WTC11 (cell line): ENCODE results near the gene CDH2.

ENCODE experiments used
- AFF4 ChIP-seq: sonication (generic); formaldehyde crosslinking; IDR thresholded peaks from 2 replicates; pipeline ENCODE4 v1.8.1; 2023; ENCODE audit warnings: mild to moderate bottlenecking, missing genetic modification reagents, borderline replicate concordance
- CTCF ChIP-seq: fragments of 200-600 bp; IDR thresholded peaks from 2 replicates; pipeline ENCODE4 v1.8.0; 2022; ENCODE audit warnings: antibody characterized with exemption
- EMX1 ChIP-seq: fragments of 250-450 bp; sonication (Bioruptor Pico); IDR thresholded peaks from 2 replicates; pipeline ENCODE4 v1.8.0; 2021; ENCODE audit warnings: mild to moderate bottlenecking
- IRF1 ChIP-seq: sonication (generic); formaldehyde crosslinking; IDR thresholded peaks from 2 replicates; pipeline ENCODE4 v1.8.0; 2023; ENCODE audit warnings: missing genetic modification reagents
- NR2C2 ChIP-seq: sonication (generic); formaldehyde crosslinking; IDR thresholded peaks from 2 replicates; pipeline ENCODE4 v1.8.0; 2022; ENCODE audit warnings: mild to moderate bottlenecking, missing genetic modification reagents
- PRDM15 ChIP-seq: sonication (generic); formaldehyde crosslinking; IDR thresholded peaks from 2 replicates; pipeline ENCODE4 v1.8.0; 2022; ENCODE audit warnings: missing genetic modification reagents
- SP1 ChIP-seq: sonication (generic); formaldehyde crosslinking; conservative IDR thresholded peaks from 2 replicates; pipeline ENCODE4 v1.8.1; 2022; ENCODE audit warnings: missing genetic modification reagents
- STAT6 ChIP-seq: sonication (generic); formaldehyde crosslinking; conservative IDR thresholded peaks from 2 replicates; pipeline ENCODE4 v1.8.1; 2023; ENCODE audit warnings: mild to moderate bottlenecking, low read depth, missing genetic modification reagents, moderate library complexity
- ZBTB43 ChIP-seq: sonication (generic); formaldehyde crosslinking; IDR thresholded peaks from 2 replicates; pipeline ENCODE4 v1.8.1; 2023; ENCODE audit warnings: mild to moderate bottlenecking, missing genetic modification reagents
- ZNF232 ChIP-seq: sonication (generic); formaldehyde crosslinking; IDR thresholded peaks from 2 replicates; pipeline ENCODE4 v1.8.0; 2022; ENCODE audit warnings: mild to moderate bottlenecking, missing genetic modification reagents
- ZNF416 ChIP-seq: fragments of 250-450 bp; sonication (Bioruptor Pico); IDR thresholded peaks from 2 replicates; pipeline ENCODE4 v1.9.0; 2021; ENCODE audit warnings: mild to moderate bottlenecking, inconsistent platforms
- ZNF512 ChIP-seq: sonication (generic); formaldehyde crosslinking; IDR thresholded peaks from 2 replicates; pipeline ENCODE4 v1.8.1; 2022; ENCODE audit warnings: missing genetic modification reagents, borderline replicate concordance

GRCh38 chr18:28074076-28074475 lies 102.9 kb downstream of the CDH2 start:
- TF ChIP-seq CTCF: no peak
- TF ChIP-seq ZNF232: no peak
- no peak for TF ChIP-seq ZBTB43 (CRISPR knock-in tag)
- TF ChIP-seq IRF1 (CRISPR knock-in tag): no peak
- no peak for TF ChIP-seq ZNF512
- no peak for TF ChIP-seq EMX1
- no peak for TF ChIP-seq PRDM15
- TF ChIP-seq NR2C2 (CRISPR knock-in tag): no peak
- TF ChIP-seq ZNF416 (CRISPR knock-in tag): no peak
- no peak for TF ChIP-seq AFF4
- no peak for TF ChIP-seq SP1 (CRISPR knock-in tag)
- no peak for TF ChIP-seq STAT6 (CRISPR knock-in tag)
